NCI-H1092 (cell line): ENCODE measurements around the gene GOLGA2.

Experiments
- DNase-seq: peaks from one replicate; lab custom pipeline; 2025; lab: John Stamatoyannopoulos, UW

GOLGA2 gene

DNA sequence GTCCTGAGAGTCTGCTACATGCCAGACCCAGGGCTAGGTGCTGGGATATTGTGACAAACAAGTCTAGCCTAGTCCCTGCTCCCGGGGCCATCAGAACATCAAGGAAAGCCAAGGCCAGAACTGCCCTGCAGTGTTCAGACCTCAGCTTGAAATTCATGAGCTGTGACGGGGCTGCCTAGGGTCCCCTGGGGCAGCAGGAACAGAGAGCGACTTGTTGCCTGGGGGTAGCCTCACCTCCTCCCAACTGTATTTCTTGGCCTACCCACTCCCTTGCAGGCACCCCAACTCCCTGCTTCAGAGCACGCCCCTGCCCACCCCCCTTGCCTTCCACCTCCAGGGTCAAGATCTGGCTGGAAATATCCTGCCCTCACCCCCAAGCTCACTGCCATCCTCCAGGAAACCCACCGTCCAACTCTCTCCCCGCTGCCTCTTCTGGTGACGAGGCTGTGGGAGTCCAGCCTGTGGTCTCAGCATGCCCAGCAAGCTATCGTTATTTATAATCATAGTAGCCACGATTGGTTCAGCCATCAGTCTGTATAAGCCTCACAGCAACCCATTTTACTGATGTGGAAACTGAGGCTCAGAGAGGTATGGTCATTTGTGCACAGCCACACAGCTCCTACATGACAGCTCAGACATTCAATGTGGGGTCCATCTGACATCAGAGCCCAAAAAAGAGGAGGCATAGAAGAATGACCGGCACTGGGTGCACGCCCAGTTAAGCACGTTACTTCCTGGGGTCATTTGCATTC, 61.9 kb downstream of the GOLGA2 start:
- DNase-seq = no peak

DNA sequence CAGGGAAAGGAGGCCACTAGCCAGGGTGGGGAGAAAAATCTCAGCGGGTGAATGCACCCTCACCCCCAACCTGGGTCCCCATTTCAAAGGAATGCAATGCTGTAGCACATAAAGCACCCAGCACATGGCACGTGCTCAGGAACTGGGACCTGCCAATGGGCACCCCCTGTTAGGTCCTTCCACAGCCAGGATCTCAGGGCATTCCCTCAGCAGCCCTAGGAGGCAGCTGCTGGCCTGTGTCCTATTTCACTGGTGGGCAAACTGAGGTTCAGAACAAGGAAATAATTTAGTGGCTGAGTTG, 63.9 kb downstream of the GOLGA2 start:
- DNase-seq = no peak

DNA sequence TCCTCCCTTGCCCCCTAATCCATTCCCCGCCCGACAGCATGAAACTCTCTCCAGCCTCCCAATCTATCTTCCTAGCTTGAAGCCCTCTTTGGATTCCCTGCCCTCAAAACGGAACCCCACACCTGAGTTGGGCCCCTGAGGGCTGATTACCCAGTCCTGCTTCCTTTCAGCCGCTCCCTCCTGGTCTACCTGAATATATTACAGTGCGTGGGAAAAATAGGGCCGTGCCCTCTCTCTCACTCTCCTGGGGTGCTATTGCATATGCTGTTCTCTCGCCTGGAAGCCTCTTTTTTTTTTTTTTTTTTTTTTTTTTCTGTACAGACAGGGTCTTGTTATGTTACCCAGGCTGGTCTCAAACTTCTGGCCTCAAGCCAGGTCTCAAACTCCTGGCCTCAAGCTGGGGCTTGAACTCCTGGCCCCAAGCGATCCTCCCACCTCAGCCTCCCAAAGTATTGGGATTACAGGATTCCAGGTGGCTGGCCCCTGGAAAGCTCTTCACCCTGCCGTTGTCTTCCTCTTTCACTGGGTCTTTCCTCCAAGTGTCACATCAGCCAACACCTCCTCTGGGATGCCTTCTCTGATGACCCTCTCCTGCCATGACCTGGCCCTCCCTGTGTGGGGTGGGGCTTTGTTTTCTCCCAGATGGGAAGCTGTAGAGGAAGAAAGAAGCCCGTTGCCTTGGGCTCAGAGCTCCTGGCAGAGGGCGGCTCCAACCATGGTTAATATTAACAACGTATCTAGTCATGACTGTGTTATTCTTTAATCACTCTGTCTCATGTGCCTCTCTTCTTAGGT, 64.4 kb downstream of the GOLGA2 start:
- DNase-seq = no peak

DNA sequence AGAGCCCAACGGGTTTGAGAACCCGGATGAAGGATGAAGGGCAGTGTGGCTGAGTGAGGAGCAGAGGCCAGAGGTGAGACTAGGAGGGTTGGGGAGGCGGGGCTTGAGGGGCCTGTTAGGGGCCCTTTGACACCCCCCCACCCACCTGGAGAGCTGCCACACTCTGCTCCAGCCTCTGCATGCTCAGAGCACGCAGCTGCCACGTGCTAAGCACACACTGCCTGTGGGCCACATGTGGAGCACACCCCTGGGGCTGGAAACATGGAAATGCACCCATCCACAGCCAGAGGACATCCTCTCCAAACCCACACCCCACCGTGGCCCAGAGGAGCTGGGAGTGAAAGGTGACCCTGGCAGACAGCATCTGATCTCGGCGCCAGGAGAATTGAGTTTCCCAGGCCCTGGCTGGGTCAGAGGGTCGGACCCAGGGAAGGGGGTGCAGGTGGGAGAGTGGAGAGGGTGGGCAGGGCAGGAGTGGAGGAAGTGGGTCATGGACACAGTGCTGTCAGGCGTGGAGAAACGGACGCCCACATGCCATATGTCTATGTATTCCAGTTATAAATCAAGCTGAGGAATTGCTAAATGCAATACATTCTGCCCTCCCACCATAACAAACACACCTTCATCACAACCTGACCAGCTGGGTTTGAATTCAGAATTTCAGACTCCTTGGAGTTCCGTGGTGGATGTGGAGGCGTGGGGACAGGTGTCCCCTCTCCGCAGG, 66.7 kb downstream of the GOLGA2 start:
- no peak for DNase-seq

DNA sequence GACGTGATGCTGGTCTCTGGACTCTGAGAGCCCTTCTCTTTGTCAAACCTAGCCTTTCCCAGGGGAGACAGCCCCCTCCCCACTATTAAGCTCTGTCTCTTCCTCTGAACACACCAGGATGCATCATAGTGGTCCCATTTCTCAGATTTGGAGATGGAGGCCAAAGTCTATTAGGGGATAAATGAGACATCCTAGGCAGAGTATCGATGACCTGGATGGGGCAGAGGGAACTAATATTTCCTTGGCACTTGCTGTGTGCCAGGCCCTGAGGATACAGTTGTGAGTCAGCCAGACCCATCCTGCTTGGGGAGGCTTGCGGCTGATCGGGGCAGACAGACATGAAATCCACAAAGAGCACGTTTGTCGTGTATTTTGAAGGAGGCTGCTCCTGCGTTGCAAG, 67.4 kb downstream of the GOLGA2 start:
- no peak for DNase-seq

DNA sequence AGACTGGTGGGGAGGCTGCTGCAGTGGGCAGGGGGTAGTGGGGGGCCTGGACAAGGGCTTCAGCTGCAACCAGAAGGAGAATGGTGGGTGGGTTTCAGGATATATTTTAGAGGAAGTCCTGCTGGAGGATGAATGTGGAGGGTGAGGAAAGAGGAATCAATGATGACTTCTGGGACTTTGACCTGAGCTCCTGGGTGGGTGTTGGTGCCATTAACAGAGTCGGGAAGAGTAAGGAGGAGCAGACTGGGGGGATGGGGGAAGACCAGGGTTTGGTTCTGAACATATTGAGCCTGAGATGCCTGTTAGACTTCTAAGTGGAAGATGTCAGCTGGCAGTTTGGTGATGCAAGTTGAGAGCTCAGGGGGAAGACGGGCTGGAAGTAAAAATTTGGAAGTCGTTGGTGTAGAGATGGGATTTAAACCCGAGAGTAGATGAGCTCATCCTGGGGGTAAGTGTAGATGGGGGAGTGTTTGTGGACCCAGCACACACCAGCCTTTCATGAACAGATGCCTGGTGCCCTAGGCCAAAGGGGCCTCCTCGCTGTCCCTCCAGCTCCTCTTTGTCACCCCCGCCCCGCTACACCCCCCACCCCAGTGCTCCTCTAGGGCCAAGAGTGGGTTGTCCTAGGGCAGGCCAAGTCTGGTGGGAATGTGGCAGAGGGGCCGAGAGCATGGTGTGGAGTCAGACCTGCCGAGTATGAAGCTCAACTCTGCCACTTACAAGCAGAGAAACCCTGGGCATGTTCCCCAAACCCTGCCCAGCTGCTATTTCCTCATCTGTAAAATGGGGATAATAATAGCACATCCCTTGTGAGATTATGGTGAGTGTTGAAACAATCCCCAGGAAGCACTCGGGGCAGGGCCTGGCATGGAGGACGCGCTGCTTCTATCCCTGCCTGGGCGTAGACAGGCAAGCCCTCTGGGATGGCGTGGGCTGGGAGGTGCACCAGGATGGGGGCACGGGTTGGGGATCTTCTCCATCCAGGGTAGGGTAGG, 68.6 kb downstream of the GOLGA2 start:
- DNase-seq = no peak

DNA sequence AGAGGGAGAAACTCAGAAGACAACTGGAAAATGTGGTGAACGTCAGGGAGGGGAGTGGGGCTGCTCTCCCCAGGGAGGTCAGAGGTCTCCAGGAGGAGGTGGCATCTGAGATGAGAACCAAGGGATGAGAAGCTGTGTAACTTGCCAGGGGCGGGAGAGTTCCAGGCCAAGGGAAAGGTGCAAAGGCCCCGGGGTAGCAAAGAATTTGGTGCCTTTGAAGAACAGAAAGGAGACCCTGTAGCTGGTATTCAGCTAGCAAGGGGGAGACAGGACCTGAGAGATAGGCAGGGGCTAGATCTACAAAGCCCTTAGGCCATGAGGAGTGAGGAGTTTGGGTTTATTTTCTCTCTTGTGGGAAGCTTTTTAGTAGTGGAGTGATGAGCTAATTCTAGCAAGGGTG, 69.3 kb downstream of the GOLGA2 start:
- DNase-seq = no peak
